ENCODE data around the gene ANTKMT.
"Not testable (repeated sequence)": the region's sequence is repeated elsewhere in the genome, so short reads cannot be mapped to it uniquely, and the experiment has no call there.

Gene ANTKMT

DNA sequence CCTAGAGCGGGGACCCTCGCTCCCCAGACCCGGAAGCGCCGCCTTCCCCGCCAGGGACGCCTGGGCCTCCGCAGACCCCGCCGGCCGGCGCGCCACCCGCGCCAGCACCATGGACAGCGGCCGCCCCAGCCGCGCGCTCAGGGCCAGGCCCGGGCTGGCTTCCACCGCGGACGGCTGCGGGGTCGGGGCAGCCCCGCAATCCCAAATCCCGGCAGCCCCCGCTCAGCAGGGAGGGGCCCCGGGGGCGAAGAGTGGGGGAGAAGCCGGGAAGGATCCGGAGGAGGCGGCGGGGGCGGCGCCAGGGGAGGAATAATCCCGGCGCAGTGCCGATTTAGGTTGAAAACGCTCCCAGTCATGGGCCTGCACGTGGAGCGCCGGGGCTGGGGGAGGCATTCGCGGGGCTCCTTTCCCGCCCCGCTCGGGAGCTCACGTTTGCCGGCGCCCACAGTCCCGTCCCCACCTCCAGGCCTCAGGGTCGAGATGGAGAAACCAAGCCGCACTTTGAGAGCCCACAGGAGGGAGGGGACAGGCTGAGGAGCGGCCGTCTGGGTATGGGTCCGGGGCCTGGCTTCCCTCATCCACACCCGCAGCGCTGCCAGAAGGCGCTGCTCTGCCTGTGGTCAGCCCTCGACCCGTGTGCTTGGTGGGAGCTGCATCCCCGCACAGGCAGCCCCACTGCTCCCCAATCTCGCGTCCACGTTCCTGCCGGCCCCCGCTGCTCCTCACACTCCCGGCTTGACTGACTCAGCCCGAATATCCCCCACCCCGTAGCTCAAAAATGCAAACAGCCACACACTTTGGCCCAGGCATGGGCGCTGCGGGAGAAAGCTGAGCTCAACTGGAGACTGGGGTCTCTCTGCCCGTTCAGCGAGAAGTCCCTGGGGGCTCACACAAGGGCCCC lies 20.0 kb upstream of the ANTKMT start:
- DNase-seq, result no peak

DNA sequence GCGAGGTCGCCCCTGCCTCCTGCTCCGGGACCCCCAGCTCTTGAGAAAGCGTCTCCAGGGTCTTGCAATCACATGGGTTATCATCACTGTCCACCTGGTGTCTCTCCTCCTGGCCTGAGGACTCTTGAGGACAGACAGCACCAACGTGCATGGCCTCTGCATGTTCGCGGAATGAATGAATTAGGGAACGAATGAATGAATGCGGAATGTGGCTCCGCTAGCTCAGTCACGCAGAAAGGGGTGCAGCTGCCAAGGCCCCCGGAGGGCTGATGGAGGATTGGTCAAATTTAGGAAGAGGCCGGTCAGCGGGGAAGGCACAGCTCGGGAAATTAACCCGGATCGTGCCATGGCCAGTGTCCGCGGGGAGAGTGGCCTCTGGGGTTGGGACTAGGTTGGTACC lies 18.6 kb upstream of the ANTKMT start:
- no peak for DNase-seq

DNA sequence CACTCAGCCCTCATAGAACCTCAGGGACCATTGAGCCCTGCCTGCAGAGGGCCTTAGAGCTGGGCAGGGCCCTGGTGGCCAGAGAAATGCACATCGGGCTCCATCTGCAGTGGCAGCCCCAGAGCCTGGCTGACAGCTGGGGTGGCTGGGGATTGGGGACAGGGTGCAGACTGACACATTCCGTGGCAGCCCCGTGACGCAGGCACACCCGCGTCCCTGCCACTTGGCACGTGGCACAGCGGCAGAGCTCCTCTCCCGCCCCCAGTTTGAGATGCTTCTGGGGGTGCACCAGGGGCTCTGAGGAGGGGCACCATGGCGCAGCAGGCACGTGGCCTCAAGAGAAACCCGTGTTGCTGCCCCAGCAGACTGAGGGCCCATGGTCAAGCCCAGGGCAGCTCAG lies 17.5 kb upstream of the ANTKMT start:
- no peak for DNase-seq

DNA sequence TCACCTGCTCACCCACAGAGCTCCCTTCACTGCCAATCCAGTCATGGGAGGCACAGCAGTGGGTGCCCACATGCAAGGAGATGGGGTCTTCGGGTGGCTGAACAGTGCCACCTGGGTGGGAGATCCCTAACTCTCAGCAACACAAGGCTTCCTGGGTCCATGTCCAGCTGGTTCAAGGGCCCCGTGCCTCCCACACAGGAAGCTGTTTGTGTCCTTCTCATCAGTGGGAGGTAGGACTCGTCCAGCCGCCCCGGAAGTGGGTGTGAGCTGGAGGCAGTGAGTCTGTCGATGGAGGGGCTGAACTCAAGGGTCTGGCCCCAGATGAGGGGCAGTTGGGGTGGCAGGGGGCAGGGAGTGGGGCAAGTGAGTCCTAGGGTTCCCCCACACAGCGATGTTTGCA lies 16.9 kb upstream of the ANTKMT start:
- no peak for DNase-seq

DNA sequence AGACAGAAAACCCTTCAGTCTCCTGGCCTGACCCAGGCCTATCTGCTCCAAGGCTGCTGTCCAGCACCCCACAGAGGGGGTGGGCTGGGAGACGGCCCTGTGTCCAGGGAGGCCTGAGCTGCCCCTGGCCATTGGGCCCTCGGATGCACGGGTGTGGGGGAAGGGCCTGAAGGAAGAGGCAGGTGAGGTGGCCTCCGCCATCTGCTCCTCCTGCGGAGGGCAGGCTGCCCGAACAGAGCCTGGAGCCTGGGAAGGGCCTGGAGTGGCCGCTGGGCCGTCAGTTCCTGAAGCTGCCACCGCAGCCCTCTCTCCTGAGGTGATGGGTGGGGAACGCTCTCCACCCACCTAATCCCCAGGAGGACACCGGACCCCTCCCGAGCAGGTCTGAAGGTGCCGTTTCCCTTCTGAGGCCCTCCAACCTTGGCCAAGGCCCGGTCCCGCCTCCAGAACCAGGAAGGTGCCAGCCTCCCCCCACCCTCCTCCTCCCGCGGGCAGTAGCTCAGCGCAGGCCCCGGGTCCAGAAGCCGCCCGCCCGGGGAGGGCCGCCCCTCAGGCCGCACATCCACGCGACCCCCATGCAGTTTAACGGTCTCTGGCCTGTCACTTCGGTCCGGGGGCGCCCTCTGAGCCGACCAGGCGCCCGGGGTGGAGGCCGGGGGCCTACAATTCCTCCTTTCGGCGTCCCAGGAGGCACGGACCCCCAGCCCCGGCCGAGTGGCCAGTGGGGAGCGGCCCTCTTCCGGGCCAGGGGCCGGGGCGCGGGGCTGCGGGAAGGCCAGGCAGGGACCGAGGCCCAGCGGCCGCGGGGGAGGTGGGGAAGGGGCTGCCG lies 16.2 kb upstream of the ANTKMT start:
- no peak for DNase-seq

DNA sequence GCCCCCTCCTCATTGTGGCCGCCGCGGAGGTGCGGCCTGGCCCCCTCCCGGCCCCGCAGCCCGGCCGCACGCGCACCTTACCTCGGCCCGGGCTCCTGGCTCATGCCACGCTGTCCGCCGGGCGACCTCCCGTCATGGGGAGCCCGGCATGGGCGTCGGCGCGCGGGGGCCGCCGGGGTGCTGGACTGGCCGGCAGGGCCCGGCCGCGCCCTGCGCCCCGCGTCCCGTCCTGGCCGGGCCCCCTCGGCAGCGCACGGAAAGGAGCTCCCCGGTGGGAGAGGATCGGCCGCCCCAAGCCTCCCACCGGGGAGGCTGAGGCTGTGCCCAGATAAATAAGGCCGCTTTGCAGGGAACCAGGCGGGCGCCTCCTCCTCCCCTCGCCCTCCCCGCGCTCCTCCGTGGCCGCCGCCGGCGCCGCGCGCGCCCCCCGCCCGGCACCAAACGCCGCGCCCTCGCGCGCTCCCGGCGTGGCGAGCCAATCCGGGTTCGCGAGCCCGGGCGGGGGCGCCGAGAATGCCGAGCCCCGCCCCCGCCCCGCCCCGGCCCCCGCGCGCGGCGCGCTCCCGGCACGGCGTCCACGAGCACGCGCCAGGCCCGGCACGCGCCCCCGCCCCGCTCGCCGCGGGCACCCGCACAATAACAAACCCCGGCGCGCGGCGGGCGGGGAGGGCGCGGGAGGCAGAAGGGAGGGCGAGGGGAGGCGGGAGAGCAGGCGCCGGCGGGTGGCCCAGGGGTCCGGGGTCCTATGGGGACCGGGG lies 15.3 kb upstream of the ANTKMT start, which contains the start of gene FBXL16:
FBXL16 (minus strand) TSS at position 371 of the 758 bp plus-strand sequence. CDS start 8,396 bp downstream, outside the sequence.
- DNase-seq, result no peak

DNA sequence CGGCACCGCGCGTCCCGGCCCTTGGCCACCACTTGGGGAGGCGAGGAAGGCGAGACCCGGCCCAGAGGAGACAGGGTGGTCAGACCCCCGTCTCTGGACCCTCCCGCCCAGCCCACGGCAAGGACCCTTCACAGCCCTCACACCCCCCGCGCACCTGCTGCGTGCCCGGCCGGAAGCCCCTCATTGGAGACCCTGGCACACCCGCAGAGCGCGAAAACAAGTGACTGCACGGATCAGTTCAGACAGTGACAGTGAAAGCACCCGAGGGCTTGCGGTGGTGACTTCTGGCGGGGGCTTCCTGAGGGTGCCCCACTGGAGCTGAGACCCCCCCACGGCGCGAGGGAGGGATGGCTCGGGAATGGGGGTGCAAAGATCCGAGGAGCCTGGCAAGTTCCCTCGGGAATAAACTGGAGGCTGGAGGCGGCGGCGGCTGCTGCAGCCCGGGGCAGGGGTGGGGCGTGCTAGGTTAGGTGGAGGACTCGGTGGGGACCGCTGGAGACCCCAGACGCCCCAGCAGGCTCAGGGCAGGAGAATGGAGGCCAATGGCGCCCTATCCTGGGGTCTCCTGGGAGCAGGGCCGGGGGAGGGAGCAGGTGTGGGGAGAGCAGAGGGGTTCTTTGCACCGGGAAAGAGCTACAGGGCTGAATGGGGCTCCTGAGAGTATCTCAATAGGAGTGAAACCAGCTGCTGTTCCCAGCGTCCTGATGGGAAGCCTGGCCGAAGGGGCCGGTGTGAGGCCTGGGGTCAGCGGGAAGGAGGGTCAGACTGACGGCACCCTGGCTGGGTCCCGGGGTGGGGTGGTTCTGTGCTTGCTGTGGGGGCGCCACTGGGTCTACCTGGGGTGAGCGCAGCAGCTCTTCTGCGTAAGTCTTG lies 14.5 kb upstream of the ANTKMT start:
- no peak for DNase-seq

DNA sequence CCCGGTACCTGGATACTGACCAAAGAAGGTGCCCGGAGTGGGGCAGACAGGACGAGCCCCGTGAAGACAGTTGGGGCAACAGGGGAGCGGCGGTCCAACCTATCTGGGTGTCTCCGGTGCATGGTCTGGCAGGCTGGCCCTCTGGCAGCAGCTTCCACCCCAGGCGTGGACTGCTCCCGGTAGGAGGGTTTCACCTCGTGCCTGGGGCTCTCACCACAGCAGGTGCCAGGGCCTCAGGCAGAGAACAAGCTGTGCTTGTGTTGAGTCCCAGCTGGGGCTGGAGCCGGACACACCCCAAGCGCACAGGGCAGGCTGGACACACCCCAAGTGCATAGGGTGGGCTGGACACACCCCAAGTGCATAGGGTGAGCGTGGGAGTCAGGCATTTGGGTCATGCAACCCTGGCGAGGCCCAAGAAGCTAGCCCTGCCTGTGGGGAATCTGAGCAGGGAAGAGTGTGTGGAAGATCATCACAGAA lies 13.8 kb upstream of the ANTKMT start:
- DNase-seq, result no peak

DNA sequence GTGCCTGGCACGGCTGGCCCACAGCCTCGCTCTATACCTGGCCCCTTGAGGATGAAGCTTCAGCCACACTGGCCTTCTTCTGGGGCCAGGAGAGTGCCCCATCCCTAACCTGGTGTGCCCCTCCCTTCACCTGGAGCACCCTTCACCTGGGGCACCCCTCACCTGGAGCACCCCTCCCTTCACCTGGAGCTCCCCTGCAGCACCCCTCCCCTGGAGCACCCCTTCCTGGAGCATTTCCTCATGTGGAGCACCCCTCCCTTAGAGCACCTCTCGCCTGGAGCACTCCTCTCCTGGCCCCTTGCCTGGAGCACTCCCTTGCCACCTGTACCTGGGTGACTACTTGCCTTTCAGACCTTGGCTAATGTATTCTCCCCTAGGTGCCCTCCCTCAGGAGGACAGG lies 12.9 kb upstream of the ANTKMT start:
- DNase-seq, result no peak

DNA sequence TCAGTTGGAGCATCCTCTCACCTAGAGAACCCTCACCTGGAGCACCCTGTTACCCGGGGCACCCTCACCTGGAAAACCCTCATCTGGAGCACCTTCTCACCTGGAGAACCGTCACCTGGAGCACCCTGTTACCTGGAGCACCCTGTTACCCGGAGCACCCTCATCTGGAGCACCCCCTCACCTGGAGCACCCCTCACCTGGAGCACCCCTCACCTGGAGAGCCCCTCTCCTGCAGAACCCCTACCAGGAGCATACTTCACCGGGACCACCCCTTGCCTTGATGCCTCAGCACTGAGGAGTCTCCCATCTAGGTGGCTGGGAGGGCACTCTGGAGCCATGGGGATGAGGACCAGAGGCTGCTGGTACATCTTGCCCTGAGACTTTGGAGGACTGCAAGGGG lies 12.0 kb upstream of the ANTKMT start:
- DNase-seq, result no peak

DNA sequence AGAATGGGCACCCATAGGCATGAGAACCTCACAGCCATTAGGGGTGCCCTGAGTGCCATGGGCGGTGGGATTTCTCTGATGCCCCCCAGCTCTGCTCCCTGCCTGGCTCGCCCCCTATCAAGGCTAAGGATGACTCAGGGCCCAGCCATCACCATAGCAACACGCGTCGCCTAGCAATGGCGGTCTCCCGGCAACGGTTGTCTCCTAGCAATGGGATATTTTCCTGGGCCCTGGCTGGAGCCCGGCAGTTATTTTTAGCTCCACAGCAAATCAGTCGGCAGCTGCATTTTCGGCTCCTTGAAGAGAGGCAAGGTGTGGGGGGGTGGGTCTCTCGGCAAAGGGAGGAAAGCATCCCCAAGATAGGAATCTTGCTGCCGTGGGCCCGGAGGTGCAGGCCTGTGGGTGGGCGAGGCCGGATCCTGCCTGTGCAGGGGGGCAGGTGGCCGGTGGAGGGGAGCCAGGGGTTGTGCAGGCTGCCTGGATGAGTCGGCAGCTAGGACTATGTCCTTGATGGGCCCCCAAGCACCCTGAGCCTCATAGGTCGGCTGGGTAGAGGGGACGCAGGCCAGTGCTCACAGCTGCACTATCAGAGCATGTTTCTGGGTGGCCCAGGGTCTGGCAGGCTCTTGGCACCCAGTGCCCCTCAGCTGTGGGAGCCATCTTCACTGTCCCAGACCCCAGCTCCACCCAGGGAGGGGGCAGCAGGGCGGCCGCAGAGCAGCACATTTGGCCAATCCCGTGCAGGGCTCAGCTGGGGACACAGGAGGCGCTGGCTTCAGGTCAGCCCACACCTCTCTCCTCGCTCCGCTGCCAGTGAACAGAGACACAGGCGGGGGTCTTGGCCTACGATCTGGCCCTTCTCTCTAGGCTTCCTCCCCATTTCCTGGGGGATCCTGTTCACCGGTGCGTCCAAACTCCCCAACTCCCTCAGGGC lies 11.1 kb upstream of the ANTKMT start:
- peak; percentile 53 for DNase-seq

DNA sequence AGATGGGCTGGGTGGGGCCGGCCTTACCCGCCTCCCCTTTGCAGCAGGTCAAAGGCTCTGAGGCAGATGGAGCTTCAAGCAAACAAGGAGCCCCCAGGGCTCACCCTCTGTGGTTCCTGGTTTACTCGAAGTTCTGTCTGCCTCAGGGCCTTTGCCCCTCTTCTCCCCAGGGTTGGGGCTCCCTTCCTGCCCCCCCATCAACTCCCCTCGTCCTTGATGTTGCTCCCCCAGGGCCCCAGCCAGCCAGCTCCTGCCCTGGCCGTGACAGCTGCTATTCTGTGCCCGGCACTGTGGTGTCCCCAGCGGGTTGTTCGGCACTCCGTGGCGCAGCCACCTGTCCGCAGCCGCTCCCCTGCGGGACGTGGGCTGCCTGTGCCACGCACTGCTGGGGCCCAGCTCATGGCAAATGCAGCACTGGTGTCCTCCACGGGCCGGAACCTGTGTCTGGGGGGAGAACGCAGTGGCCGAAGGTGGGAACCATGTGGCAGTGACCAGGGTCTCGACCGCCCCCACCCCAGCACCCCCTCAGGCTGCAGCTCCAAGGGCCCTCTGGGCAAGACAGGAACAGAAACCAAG lies 10.4 kb upstream of the ANTKMT start:
- no peak for DNase-seq

DNA sequence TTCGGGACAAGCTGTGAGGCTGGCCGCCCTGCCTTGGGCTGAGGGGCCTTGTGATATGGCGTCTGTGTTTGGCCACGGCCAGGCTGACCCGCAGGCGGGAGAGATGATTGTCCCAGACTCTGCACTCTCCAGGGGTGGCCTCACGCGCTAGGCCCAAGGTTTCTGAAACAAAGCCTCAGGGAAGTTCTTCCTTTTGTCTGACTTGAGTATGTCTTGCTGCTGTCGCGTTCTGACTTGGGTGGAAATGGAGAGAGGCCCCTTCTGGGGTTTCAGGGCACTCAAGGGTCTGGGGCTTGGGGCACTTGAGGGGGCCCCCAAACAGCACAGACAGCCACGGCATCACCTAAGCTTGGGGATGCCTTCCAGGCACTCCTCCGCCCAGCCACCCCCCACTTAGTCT lies 9.9 kb upstream of the ANTKMT start:
- DNase-seq, result no peak

DNA sequence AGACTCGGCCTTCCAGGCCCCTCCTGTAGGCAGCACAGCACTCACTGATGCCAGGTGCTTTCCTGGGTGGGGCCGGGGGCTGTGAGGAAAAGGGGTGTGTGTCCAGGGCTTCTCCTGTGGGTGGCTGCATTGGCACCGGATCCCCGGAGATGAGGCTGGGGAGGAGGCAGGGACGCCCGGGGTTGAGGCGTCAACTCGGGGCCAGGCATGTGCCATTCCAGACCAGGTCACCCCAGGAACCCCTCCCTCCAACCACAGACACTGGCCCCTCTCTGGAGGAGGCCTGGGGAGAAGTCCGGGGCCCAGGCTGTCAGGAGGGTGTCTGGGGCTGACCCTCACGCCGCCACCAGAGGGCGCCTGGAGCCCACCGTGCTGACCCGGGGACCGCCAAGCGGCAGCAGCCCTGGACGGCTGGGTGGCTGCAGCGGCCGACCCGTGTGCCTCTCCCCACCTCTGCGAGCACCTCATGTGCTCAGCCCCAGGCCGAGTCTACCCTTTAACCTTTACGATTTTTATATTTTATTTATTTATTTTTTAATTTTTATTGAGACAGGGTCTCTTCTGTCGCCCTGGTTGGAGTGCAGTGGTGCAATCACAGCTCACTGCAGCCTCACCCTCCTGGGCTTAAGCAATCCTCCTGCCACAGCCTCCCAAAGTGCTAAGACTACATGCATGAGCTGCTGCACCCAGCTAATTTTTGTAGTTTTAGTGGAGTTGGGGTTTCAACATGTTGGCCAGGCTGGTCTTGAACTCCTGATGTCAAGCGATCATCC lies 9.2 kb upstream of the ANTKMT start:
- DNase-seq, result peak; percentile 34

DNA sequence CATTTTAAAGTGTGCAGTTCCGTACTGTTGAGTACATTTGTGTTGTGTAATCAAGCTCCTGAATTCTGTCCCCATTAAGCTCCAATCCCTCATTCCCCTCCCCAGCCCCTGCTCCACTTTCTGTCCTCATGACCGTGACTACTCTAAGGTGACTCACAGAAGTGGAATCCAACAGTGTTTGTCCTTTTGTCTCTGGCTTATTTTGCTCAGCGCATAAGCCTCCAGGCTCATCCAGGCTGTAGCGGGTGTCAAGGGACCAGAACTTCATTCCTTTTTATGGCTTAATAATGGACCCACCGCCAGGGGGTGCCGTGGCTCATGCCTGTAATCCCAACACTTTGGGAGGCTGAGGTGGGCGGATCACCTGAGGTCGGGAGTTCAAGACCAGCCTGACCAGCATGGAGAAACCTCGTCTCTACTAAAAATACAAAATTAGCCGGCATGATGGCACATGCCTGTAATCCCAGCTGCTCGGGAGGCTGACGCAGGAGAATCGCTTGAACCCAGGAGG lies 8.2 kb upstream of the ANTKMT start:
- not testable (repeated sequence) for DNase-seq

DNA sequence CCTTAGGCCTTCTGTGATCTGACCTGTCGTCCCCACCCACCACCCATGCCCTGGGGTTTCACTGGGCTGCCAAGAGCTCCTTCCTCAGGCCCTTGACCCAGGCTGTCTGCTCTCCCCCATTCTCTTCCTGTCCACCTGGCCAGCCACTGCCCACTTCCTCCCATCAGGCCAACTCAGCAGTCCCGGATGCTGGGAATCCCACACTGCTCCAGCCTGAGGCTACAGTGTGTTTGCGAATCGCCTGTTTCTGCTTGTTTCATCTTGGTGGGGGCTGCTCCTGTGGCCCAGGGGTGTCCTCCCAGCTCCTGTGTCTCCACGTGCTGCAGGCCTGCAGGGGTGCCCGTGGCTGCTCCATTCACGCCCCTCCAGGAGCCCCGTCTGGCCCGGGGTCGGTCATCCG lies 6.9 kb upstream of the ANTKMT start:
- DNase-seq, result no peak

DNA sequence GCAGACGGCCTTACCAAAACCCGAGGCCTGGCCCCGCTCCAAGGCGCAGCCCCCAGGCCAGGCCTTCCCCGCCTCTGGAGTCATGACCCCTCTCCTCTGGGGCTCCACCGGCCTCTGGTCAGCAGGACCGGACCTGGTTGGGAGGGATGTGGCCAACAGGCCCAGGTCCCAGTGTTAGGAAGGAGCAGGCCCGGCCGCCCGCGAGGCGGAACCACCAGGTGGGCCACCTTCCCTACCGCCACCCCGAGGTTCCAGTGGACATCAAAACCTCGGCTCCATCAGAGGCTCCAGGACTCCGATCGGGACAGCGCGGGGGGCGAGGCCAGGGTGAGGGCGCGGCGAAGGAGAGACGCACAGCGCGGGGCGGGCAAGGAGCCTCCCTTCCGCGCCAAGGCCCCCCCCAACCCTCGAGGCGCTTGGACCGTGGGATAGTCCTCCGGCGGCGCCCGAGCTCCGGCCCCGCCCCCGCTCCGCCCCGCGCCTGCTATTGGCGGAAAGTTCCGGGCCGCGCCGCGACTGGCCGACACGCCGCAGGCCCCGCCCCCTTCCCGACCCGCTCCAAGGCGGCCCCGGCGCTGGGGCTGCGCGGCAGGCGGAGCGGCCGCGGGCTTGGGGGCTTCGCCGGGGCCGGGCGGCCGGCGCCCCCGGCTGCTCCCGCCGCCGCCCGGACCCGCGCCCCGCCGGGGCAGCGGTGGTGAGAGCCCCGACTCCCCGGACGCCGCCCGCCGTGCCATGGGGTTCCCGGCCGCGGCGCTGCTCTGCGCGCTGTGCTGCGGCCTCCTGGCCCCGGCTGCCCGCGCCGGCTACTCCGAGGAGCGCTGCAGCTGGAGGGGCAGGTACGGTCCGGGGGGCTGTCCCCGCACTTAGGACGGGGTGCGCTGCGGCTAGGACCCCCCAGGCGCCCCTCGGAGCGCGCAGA lies 6.1 kb upstream of the ANTKMT start, which contains the start of gene METRN:
METRN (plus strand) TSS at position 561 of the 919 bp plus-strand sequence; CDS start at position 733, 172 bp downstream.
- peak; percentile 53 for DNase-seq

Data from NCI-H510A treated with DMSO at 0.1 percent for 48 hours (cell line).